NCI-H748 (cell line): ENCODE data around the gene RAPH1.
A peak's percentile ranks its signal among the peaks of the same experiment; 100 is the strongest.

Experiments used
- DNase-seq: peaks from one replicate; lab custom pipeline; 2025; ENCODE audit not compliant: unreplicated experiment; lab: John Stamatoyannopoulos, UW

The RAPH1 gene

GRCh38 chr2:203535078-203535783, at the start of gene RAPH1:
Gene RAPH1, minus strand, starts transcription at chr2:203535301. Its CDS starts 39,948 bp downstream, at chr2:203495353.
- peak; percentile 93 for DNase-seq

- DNase-seq: peak; percentile 68
These were observed 49.7 kb upstream of the RAPH1 start for GRCh38 chr2:203584784-203585183.

- DNase-seq: no peak
These were observed 48.6 kb upstream of the RAPH1 start for GRCh38 chr2:203583701-203584100.

GRCh38 chr2:203583084-203583695, 48.1 kb upstream of the RAPH1 start:
- DNase-seq: no peak

- DNase-seq: no peak
These were observed 47.4 kb upstream of the RAPH1 start for GRCh38 chr2:203582468-203582867.

GRCh38 chr2:203580844-203581243, 45.7 kb upstream of the RAPH1 start:
- DNase-seq: no peak

- DNase-seq: peak; percentile 25
These were observed 44.6 kb upstream of the RAPH1 start for GRCh38 chr2:203579730-203580129.

- peak; percentile 89 for DNase-seq
These were observed 43.9 kb upstream of the RAPH1 start for GRCh38 chr2:203578759-203579643.

- no peak for DNase-seq
These were observed 39.7 kb upstream of the RAPH1 start for GRCh38 chr2:203574824-203575223.

- no peak for DNase-seq
These were observed 37.2 kb upstream of the RAPH1 start for GRCh38 chr2:203572316-203572715.

GRCh38 chr2:203569677-203570316, 34.7 kb upstream of the RAPH1 start:
- peak; percentile 34 for DNase-seq

- DNase-seq: no peak
These were observed 32.6 kb upstream of the RAPH1 start for GRCh38 chr2:203567691-203568090.

- DNase-seq: no peak
These were observed 31.1 kb upstream of the RAPH1 start for GRCh38 chr2:203566161-203566560.

- no peak for DNase-seq
These were observed 30.0 kb upstream of the RAPH1 start for GRCh38 chr2:203565076-203565475.

- no peak for DNase-seq
These were observed 27.2 kb upstream of the RAPH1 start for GRCh38 chr2:203562268-203562667.

GRCh38 chr2:203559641-203560040, 24.5 kb upstream of the RAPH1 start:
- DNase-seq: no peak

GRCh38 chr2:203553784-203554183, 18.7 kb upstream of the RAPH1 start:
- no peak for DNase-seq

- no peak for DNase-seq
These were observed 16.7 kb upstream of the RAPH1 start for GRCh38 chr2:203551778-203552177.

- no peak for DNase-seq
These were observed 15.2 kb upstream of the RAPH1 start for GRCh38 chr2:203550266-203550665.

GRCh38 chr2:203549406-203549805, 14.3 kb upstream of the RAPH1 start:
- no peak for DNase-seq

- no peak for DNase-seq
These were observed 13.8 kb upstream of the RAPH1 start for GRCh38 chr2:203548887-203549286.
